Activated CD4-positive, alpha-beta T cell treated with anti-CD3 and anti-CD28 coated beads, Interleukin-10, Interleukin-2, amounts not matched to agents 100 ng/mL and 50 ng/mL, durations not matched to agents 16 hours and 8 hours (primary cell): ENCODE data around the gene IFNA4.
A peak's percentile ranks its signal among the peaks of the same experiment; 100 is the strongest.
"Not testable (repeated sequence)": the region's sequence is repeated elsewhere in the genome, so short reads cannot be mapped to it uniquely, and the experiment has no call there.

Experiments used
- DNase-seq: peaks from one replicate; pipeline ENCODE4 v3.0.0-alpha.2; 2020

Gene IFNA4

GRCh38 chr9:21187487-21187886 is at the start of gene IFNA4:
TSS of gene IFNA4 (minus strand) at chr9:21187587. CDS start at chr9:21187531, 56 bp downstream.
- not testable (repeated sequence) for DNase-seq

GRCh38 chr9:21236360-21236714 is 49.0 kb upstream of the IFNA4 start:
- not testable (repeated sequence) for DNase-seq

GRCh38 chr9:21235468-21236359 is 48.3 kb upstream of the IFNA4 start:
- DNase-seq = peak; percentile 49

- no peak for DNase-seq
These were observed 46.8 kb upstream of the IFNA4 start for GRCh38 chr9:21234153-21234687.

GRCh38 chr9:21233258-21233657 is 45.9 kb upstream of the IFNA4 start:
- DNase-seq = no peak

GRCh38 chr9:21228122-21228521 is 40.7 kb upstream of the IFNA4 start, which contains the start of gene IFNA17:
TSS of gene IFNA17 (minus strand) at chr9:21228222. CDS start at chr9:21228173, 49 bp downstream.
- DNase-seq = no peak

GRCh38 chr9:21217211-21217610 is 29.8 kb upstream of the IFNA4 start, which contains the start of gene IFNA16:
TSS of gene IFNA16 (minus strand) at chr9:21217311. CDS start at chr9:21217305, 6 bp downstream.
- DNase-seq = not testable (repeated sequence)

- DNase-seq = peak; percentile 16
These were observed 26.3 kb upstream of the IFNA4 start for GRCh38 chr9:21213411-21214326.

- not testable (repeated sequence) for DNase-seq
These were observed 24.8 kb upstream of the IFNA4 start for GRCh38 chr9:21212160-21212559.

- not testable (repeated sequence) for DNase-seq
These were observed 23.4 kb upstream of the IFNA4 start for GRCh38 chr9:21210782-21211181.

- DNase-seq = no peak
These were observed 22.9 kb upstream of the IFNA4 start for GRCh38 chr9:21210311-21210710.

- DNase-seq = not testable (repeated sequence)
These were observed 19.7 kb upstream of the IFNA4 start, which contains the start of gene IFNA10 for GRCh38 chr9:21207043-21207442. TSS of gene IFNA10 (minus strand) at chr9:21207143. CDS start at chr9:21207097, 46 bp downstream.

GRCh38 chr9:21205204-21205603 is 17.8 kb upstream of the IFNA4 start:
- peak; percentile 34 for DNase-seq

- not testable (repeated sequence) for DNase-seq
These were observed 14.7 kb upstream of the IFNA4 start, which contains the start of gene IFNA7 for GRCh38 chr9:21202105-21202504. TSS of gene IFNA7 (minus strand) at chr9:21202205. CDS start at chr9:21202165, 40 bp downstream.

- DNase-seq = peak; percentile 73
These were observed 7.7 kb upstream of the IFNA4 start for GRCh38 chr9:21194867-21195776.

- DNase-seq = peak; percentile 50
These were observed 4.3 kb downstream of the IFNA4 start for GRCh38 chr9:21182810-21183736.

- no peak for DNase-seq
These were observed 12.7 kb downstream of the IFNA4 start for GRCh38 chr9:21174671-21175070.

GRCh38 chr9:21172156-21172555 is 15.2 kb downstream of the IFNA4 start:
- DNase-seq = no peak

GRCh38 chr9:21171351-21171750 is 16.0 kb downstream of the IFNA4 start:
- DNase-seq = no peak

GRCh38 chr9:21166560-21166959 is 20.8 kb downstream of the IFNA4 start, which contains the start of gene IFNA21:
TSS of gene IFNA21 (minus strand) at chr9:21166660. CDS start at chr9:21166612, 48 bp downstream.
- DNase-seq = not testable (repeated sequence)
